CD4-positive, alpha-beta T cell (primary cell): ENCODE data around the gene ALAS1. TPM values are rescaled to one million over a fixed set of nuclear protein-coding genes. Genes with fewer than 3 reads are reported as not detected.

Source experiments
- ATAC-seq: fragments of 200-7000 bp; cut with Tn5 transposase; one replicate; pipeline ENCODE4 v1.10.0; 2022; ENCODE audit warnings: mild to moderate bottlenecking; ENCODE audit not compliant: poor library complexity
- CTCF ChIA-PET: fragments of 350-600 bp; sonication (Branson Sonifier 250); formaldehyde crosslinking; loops from one replicate; lab custom pipeline; 2021; ENCODE audit warnings: antibody characterized with exemption, inconsistent platforms; lab: Charles Lee
- POLR2A ChIA-PET: fragments of 350-600 bp; sonication (Branson Sonifier 250); formaldehyde crosslinking; loops from one replicate; lab custom pipeline; 2021; ENCODE audit warnings: antibody characterized with exemption, inconsistent platforms; lab: Charles Lee
- DNase-seq, 14 experiments: peaks; one replicate each; pipeline ENCODE4 v3.0.0-alpha.2; 2013 to 2020; ENCODE audit warnings: mixed read lengths in 2 of 14
- H3K27ac ChIP-seq, 2 donors: one replicate each; pipeline versions ENCODE4 v1.5.1 to v1.7.0; 2013; ENCODE audit warnings: low read length in 2 of 2, low read depth in 1 of 2, mild to moderate bottlenecking in 1 of 2
- H3K27me3 ChIP-seq, 2 experiments: 1 replicate in 1 of 2; 2 replicates in 1 of 2; pipeline versions ENCODE4 v1.6.1 to v1.7.0; 2013; ENCODE audit warnings: low read length in 2 of 2, control low read depth in 1 of 2, mild to moderate bottlenecking in 1 of 2, moderate library complexity in 1 of 2; ENCODE audit not compliant: insufficient read depth in 2 of 2, control insufficient read depth in 1 of 2
- H3K36me3 ChIP-seq: one replicate; pipeline ENCODE4 v1.6.1; 2013; ENCODE audit warnings: low read length, control low read depth; ENCODE audit not compliant: insufficient read depth
- H3K4me1 ChIP-seq: one replicate; pipeline ENCODE4 v1.6.1; 2013; ENCODE audit warnings: low read length, control low read depth; ENCODE audit not compliant: insufficient read depth
- H3K4me3 ChIP-seq: one replicate; pipeline ENCODE4 v1.5.1; 2013; ENCODE audit warnings: mild to moderate bottlenecking, low read length, moderate library complexity
- H3K9me3 ChIP-seq, 2 experiments: 1 replicate in 1 of 2; 2 replicates in 1 of 2; pipeline versions ENCODE4 v1.6.1 to v1.7.0; 2013; ENCODE audit warnings: low read length in 2 of 2, mild to moderate bottlenecking in 2 of 2, control low read depth in 1 of 2, moderate library complexity in 1 of 2; ENCODE audit not compliant: control insufficient read depth in 1 of 2, insufficient read depth in 1 of 2
- H3K27ac Mint-ChIP-seq: one replicate; pipeline ENCODE4 v1.8.0; 2020; ENCODE audit warnings: mixed read lengths
- H3K27me3 Mint-ChIP-seq: one replicate; pipeline ENCODE4 v1.8.0; 2021; ENCODE audit warnings: mixed read lengths
- H3K36me3 Mint-ChIP-seq: one replicate; pipeline ENCODE4 v1.8.0; 2021; ENCODE audit warnings: low read depth, mixed read lengths
- H3K4me1 Mint-ChIP-seq: one replicate; pipeline ENCODE4 v1.8.0; 2021; ENCODE audit warnings: low read depth, mixed read lengths
- H3K4me3 Mint-ChIP-seq: one replicate; pipeline ENCODE4 v1.8.0; 2020; ENCODE audit warnings: mild to moderate bottlenecking, mixed read lengths
- H3K9me3 Mint-ChIP-seq: one replicate; pipeline ENCODE4 v1.8.0; 2020; ENCODE audit warnings: mixed read lengths
- CTCF ChIP-seq: fragments of 200-600 bp; IDR thresholded peaks from one replicate; pipeline ENCODE4 v1.8.0; 2022; ENCODE audit warnings: antibody characterized with exemption, mild to moderate bottlenecking
- intact Hi-C, 2 experiments: fragments of 100-400 bp; cut with DNase I in 1 of 2; cut with micrococcal nuclease in 1 of 2; formaldehyde crosslinking; loops; one replicate each; pipeline versions ENCODE4 v1.15.1 to v1.9.0; 2023 to 2025; cut with DNase I, micrococcal nuclease
- total RNA-seq, 174 experiments: library from RNA in 2 of 174; stranded (reverse) in 2 of 174; gene quantifications; one replicate each; pipeline ENCODE4 v1.2.3 and lab custom pipeline; 2021 to 2026

Gene ALAS1
- total RNA-seq, 2 experiments from 2014 or later: 6.0 to 7.0 TPM

DNA sequence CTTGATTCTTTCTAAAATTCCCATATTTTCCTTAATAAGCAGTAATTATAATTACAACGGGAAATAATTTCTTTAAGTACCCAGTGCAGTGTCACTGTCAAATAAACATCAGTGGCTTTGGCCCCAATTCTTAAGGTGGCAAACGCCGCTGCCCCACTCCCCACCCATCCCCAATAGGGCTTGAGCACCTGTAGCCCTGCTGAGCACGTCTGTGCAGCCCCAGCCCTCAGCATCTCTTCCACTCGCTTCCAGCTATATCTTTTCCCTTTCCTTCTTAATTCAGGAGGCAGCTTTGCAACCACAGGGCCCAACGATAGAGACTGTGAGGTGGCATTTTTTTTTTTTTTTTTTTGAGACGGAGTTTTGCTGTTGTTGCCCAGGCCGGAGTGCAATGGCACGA lies 56.6 kb downstream of the ALAS1 start:
- H3K4me3 ChIP-seq: no peak overlapping the region
- ChIA-PET CTCF (interaction anchor here (1.4 to 2.3 kb wide), 5 partner anchors 9 to 24 kb away, joined by 3 to 27 read pairs (median 6); partner anchors contain the start of gene WDR82), POLR2A (interaction anchor here (1.9 to 19.7 kb wide), 7 partner anchors 9 to 36 kb away, joined by 7 to 538 read pairs (median 42); partner anchors contain the start of genes GLYCTK, PPM1M, TLR9 and TWF2)
- H3K27ac ChIP-seq: peak overlapping the region; percentile 82 to 89
- H3K27me3 ChIP-seq: no peaks in the 10 kb centered on the region
- H3K27ac Mint-ChIP-seq: peak overlapping the region; percentile 95
- no peak overlapping the region for H3K4me3 Mint-ChIP-seq
- TF ChIP-seq CTCF: no peak
- H3K9me3 ChIP-seq: no peaks in the 10 kb centered on the region
- H3K36me3 Mint-ChIP-seq: peaks cover 90% of the 10 kb centered on the region
- peaks cover 93% of the 10 kb centered on the region for H3K4me1 Mint-ChIP-seq
- H3K36me3 ChIP-seq: peaks cover 88% of the 10 kb centered on the region
- no peaks in the 10 kb centered on the region for H3K9me3 Mint-ChIP-seq
- DNase-seq (no peak), ATAC-seq (no peak)
- intact Hi-C loops: no loop called here
- H3K4me1 ChIP-seq: peaks cover 95% of the 10 kb centered on the region
- no peaks in the 10 kb centered on the region for H3K27me3 Mint-ChIP-seq

GRCh38 chr3:52256159-52256558 lies 58.2 kb downstream of the ALAS1 start:
- no peak for DNase-seq
- H3K9me3 Mint-ChIP-seq: no peaks in the 10 kb centered on the region
- Histone ChIP-seq H3K4me1 (peaks cover 85% of the 10 kb centered on the region), H3K27ac (peak overlapping the region; percentile 36 to 89), H3K36me3 (peaks cover 88% of the 10 kb centered on the region), H3K4me3 (no peak overlapping the region), H3K9me3 (no peaks in the 10 kb centered on the region), H3K27me3 (no peaks in the 10 kb centered on the region)
- H3K4me1 Mint-ChIP-seq: peaks cover 93% of the 10 kb centered on the region
- H3K27ac Mint-ChIP-seq: peak overlapping the region; percentile 95
- H3K4me3 Mint-ChIP-seq: no peak overlapping the region
- H3K36me3 Mint-ChIP-seq: peaks cover 94% of the 10 kb centered on the region
- TF ChIP-seq CTCF: no peak
- no peaks in the 10 kb centered on the region for H3K27me3 Mint-ChIP-seq
- intact Hi-C loops: loop anchor here in 1 of 2 experiments (2.0 kb wide), 1 partner anchor 15 kb away; no protein-coding TSS in a partner anchor
- ATAC-seq: no peak
- ChIA-PET CTCF (interaction anchor here (0.9 to 2.3 kb wide), 3 partner anchors 14 to 36 kb away, joined by 3 to 6 read pairs (median 3); partner anchors contain the start of gene WDR82), POLR2A (interaction anchor here (10.7 to 19.7 kb wide), 3 partner anchors 14 to 23 kb away, joined by 131 to 538 read pairs (median 293); partner anchors contain the start of genes PPM1M, TWF2 and WDR82)

DNA sequence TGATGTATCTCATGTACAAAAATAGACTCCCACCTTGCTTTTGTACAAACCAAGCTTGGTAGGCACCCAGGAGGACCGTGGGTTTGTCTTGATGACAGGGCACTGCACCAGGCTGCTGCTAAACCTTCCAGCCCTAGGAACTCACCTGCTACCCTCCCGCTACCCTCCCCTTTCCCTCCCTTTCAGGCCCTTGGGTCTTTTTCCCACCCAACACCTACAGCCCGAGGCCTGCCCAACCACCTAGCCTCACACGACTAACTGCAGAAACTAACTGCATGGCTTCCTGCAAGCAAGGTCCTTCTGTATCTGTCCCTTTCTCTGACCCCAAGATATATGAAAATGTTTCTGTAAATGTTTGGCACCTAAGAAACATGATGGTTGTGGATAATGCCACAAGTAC lies 58.7 kb downstream of the ALAS1 start:
- Mint-ChIP-seq H3K4me1 (peaks cover 98% of the 10 kb centered on the region), H3K27ac (peak overlapping the region; percentile 95), H3K4me3 (peak overlapping the region; percentile 62), H3K36me3 (peaks cover 98% of the 10 kb centered on the region), H3K27me3 (no peaks in the 10 kb centered on the region), H3K9me3 (no peaks in the 10 kb centered on the region)
- CTCF ChIA-PET: interaction anchor here (0.9 to 2.3 kb wide), 3 partner anchors 14 to 36 kb away, joined by 3 to 6 read pairs (median 3); partner anchors contain the start of gene WDR82
- Histone ChIP-seq H3K27ac (peak overlapping the region in 1 of 2 donors; percentile 89), H3K27me3 (no peaks in the 10 kb centered on the region), H3K4me1 (peaks cover 83% of the 10 kb centered on the region), H3K4me3 (no peak overlapping the region), H3K9me3 (no peaks in the 10 kb centered on the region), H3K36me3 (peaks cover 88% of the 10 kb centered on the region)
- ATAC-seq: no peak
- no peak for DNase-seq
- no peak for TF ChIP-seq CTCF
- intact Hi-C loops: loop anchor here in 1 of 2 experiments (2.0 kb wide), 1 partner anchor 14 kb away; no protein-coding TSS in a partner anchor
- POLR2A ChIA-PET: interaction anchor here (10.7 to 19.7 kb wide), 3 partner anchors 13 to 22 kb away, joined by 131 to 538 read pairs (median 293); partner anchors contain the start of genes PPM1M, TWF2 and WDR82
